Vagina (tissue), 2 donors: Measurements from ENCODE around the gene PARN.

ENCODE experiments used
- POLR2AphosphoS5 ChIP-seq, 2 donors: sonication (generic); formaldehyde crosslinking; IDR thresholded peaks; one replicate each; pipeline ENCODE4 v1.9.0; 2017; ENCODE audit warnings: antibody characterized with exemption in 2 of 2, mild to moderate bottlenecking in 2 of 2, low read depth in 1 of 2; ENCODE audit not compliant: insufficient read depth in 1 of 2
- TF ChIP-seq, protein P1 (sequence below), 3 experiments: fragments of 450-650 bp in 2 of 3; fragments of 200-600 bp in 1 of 3; sonication (generic) in 1 of 3; IDR thresholded peaks; one replicate each; pipeline ENCODE4 v1.5.1; 2017 to 2019; ENCODE audit warnings: antibody characterized with exemption in 3 of 3, mild to moderate bottlenecking in 2 of 3, moderate library complexity in 2 of 3

DNA sequence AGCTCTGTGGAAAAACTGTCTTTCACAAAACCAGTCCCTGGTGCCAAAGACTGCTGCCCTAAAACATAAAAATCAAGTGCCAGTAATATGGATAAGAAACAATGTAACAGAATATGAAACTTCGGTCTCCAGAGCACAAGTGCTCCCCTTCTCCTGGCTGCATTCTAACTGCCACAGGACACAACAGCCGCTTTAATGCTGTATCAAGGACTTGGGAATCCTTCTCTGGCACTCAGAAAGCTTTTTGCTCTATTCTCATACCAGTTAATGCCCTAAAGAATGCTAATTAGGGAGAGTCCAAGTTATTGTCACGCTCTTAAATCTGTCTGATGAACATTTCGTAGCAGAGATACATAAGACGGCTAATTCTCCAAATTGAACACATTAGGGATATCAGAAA, 90.9 kb downstream of the PARN start:
- TF ChIP-seq, protein P1, sequence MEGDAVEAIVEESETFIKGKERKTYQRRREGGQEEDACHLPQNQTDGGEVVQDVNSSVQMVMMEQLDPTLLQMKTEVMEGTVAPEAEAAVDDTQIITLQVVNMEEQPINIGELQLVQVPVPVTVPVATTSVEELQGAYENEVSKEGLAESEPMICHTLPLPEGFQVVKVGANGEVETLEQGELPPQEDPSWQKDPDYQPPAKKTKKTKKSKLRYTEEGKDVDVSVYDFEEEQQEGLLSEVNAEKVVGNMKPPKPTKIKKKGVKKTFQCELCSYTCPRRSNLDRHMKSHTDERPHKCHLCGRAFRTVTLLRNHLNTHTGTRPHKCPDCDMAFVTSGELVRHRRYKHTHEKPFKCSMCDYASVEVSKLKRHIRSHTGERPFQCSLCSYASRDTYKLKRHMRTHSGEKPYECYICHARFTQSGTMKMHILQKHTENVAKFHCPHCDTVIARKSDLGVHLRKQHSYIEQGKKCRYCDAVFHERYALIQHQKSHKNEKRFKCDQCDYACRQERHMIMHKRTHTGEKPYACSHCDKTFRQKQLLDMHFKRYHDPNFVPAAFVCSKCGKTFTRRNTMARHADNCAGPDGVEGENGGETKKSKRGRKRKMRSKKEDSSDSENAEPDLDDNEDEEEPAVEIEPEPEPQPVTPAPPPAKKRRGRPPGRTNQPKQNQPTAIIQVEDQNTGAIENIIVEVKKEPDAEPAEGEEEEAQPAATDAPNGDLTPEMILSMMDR (IDR thresholded peaks at IDR 0.05): no peak
- no peak for TF ChIP-seq POLR2AphosphoS5 (IDR thresholded peaks at IDR 0.05; ENCODE audit: insufficient read depth in 1 of 2, low read depth in 1 of 2)
